HCT116 (cell line): ENCODE measurements around the gene POLR3C. TPM values are rescaled to one million over a fixed set of nuclear protein-coding genes. Genes with fewer than 3 reads are reported as not detected.

Experiments used
- ATAC-seq: fragments of 200-7000 bp; cut with Tn5 transposase; 2 replicates; pipeline ENCODE4 v1.9.1; 2020; ENCODE audit warnings: mild to moderate bottlenecking, moderate library complexity
- BruUV-seq: library from RNA; stranded (reverse); fragments of 400-500 nt; replicated peaks from 2 replicates; lab custom pipeline; 2021; lab: Mats Ljungman, UMichigan
- CTCF ChIA-PET: fragments of 300-600 bp; sonication (Branson Sonifier 250); formaldehyde crosslinking; loops from one replicate; lab custom pipeline; 2021; ENCODE audit warnings: antibody characterized with exemption; lab: Charles Lee
- POLR2A ChIA-PET: fragments of 300-600, 350-600 bp; sonication (Branson Sonifier 250); formaldehyde crosslinking; loops from one replicate; lab custom pipeline; 2021; ENCODE audit warnings: antibody characterized with exemption; lab: Charles Lee
- RAD21 ChIA-PET, 2 experiments: fragments of 300-600 bp; sonication (Branson Sonifier 250); formaldehyde crosslinking; loops; one replicate each; lab custom pipeline; 2023; ENCODE audit warnings: low total read pairs in 2 of 2; ENCODE audit not compliant: uncharacterized antibody in 2 of 2, unreplicated experiment in 2 of 2, low non-redundant PET in 1 of 2; lab: Charles Lee
- DNase-seq: peaks from one replicate; pipeline ENCODE4 v3.0.0-alpha.2; 2010; ENCODE audit warnings: low read depth, low spot score
- H2AFZ ChIP-seq: fragments of 200-600 bp; shearing (Covaris generic), sonication (generic); 2 replicates; pipeline ENCODE4 v1.6.1; 2017; ENCODE audit warnings: low read depth, mixed run types, mixed read lengths, antibody characterized with exemption, low read length; ENCODE audit not compliant: poor library complexity, severe bottlenecking
- H3K27ac ChIP-seq: 2 replicates; pipeline ENCODE4 v1.5.1; 2012; ENCODE audit warnings: low read depth, low read length
- H3K27me3 ChIP-seq: fragments of 200-600 bp; sonication (generic); 2 replicates; pipeline ENCODE4 v1.6.1; 2016; ENCODE audit warnings: mixed run types, low read length, mixed read lengths; ENCODE audit not compliant: insufficient read depth
- H3K36me3 ChIP-seq, 2 experiments: fragments of 200-500 bp in 1 of 2; fragments of 200-600 bp in 1 of 2; sonication (Bioruptor generic) in 1 of 2; sonication (generic) in 1 of 2; 2 replicates each; pipeline versions ENCODE4 v1.5.1 to v1.6.1; 2014 to 2016; ENCODE audit warnings: low read length in 2 of 2, inconsistent platforms in 1 of 2, mixed read lengths in 1 of 2, mixed run types in 1 of 2; ENCODE audit not compliant: insufficient read depth in 2 of 2, control insufficient read depth in 1 of 2
- H3K4me1 ChIP-seq, 2 experiments: fragments of 200-600 bp in 1 of 2; sonication (generic) in 1 of 2; 2 replicates each; pipeline versions ENCODE4 v1.5.1 to v1.6.1; 2012 to 2017; ENCODE audit warnings: low read length in 2 of 2, inconsistent platforms in 1 of 2, mild to moderate bottlenecking in 1 of 2, mixed read lengths in 1 of 2, mixed run types in 1 of 2, moderate library complexity in 1 of 2; ENCODE audit not compliant: insufficient read depth in 2 of 2, control insufficient read depth in 1 of 2
- H3K4me2 ChIP-seq: fragments of 200-600 bp; sonication (generic); 2 replicates; pipeline ENCODE4 v1.6.1; 2017; ENCODE audit warnings: mixed run types, low read length, mixed read lengths
- H3K4me3 ChIP-seq, 2 experiments: fragments of 200-600 bp in 1 of 2; sonication (generic) in 1 of 2; replicated peaks in 1 of 2; 2 replicates each; pipeline ENCODE4 v1.5.1; 2011 to 2016; ENCODE audit warnings: low read length in 2 of 2, control low read depth in 1 of 2, low read depth in 1 of 2, mild to moderate bottlenecking in 1 of 2, mixed read lengths in 1 of 2, mixed run types in 1 of 2
- H3K79me2 ChIP-seq: fragments of 200-600 bp; sonication (generic); 2 replicates; pipeline ENCODE4 v1.6.1; 2017; ENCODE audit warnings: mild to moderate bottlenecking, mixed run types, low read length, moderate library complexity, mixed read lengths; ENCODE audit not compliant: insufficient read depth
- H3K9ac ChIP-seq: fragments of 200-600 bp; sonication (generic); 2 replicates; pipeline ENCODE4 v1.6.1; 2016; ENCODE audit warnings: low read length, mixed read lengths
- H3K9me2 ChIP-seq: fragments of 200-600 bp; sonication (generic), shearing (Covaris generic); 2 replicates; pipeline ENCODE4 v1.6.1; 2017; ENCODE audit warnings: mixed run types, mild to moderate bottlenecking, moderate library complexity; ENCODE audit not compliant: insufficient read depth
- H3K9me3 ChIP-seq, 2 experiments: fragments of 200-500 bp in 1 of 2; fragments of 200-600 bp in 1 of 2; sonication (Bioruptor generic) in 1 of 2; sonication (generic) in 1 of 2; 2 replicates each; pipeline ENCODE4 v1.6.1; 2014 to 2017; ENCODE audit warnings: low read length in 2 of 2, mixed read lengths in 2 of 2, inconsistent platforms in 1 of 2, low read depth in 1 of 2, mild to moderate bottlenecking in 1 of 2, mixed run types in 1 of 2, moderate library complexity in 1 of 2; ENCODE audit not compliant: control insufficient read depth in 1 of 2, insufficient read depth in 1 of 2
- H4K20me1 ChIP-seq: fragments of 200-600 bp; sonication (generic), shearing (Covaris generic); 2 replicates; pipeline ENCODE4 v1.6.1; 2017; ENCODE audit warnings: mixed run types, mild to moderate bottlenecking, moderate library complexity; ENCODE audit not compliant: insufficient read depth
- EGR1 ChIP-seq: IDR thresholded peaks from 2 replicates; pipeline ENCODE4 v1.6.1; 2012; ENCODE audit warnings: low read depth
- EZH2phosphoT487 ChIP-seq: fragments of 200-600 bp; IDR thresholded peaks from 2 replicates; pipeline ENCODE4 v1.6.1; 2018; ENCODE audit warnings: antibody characterized with exemption, borderline replicate concordance
- FOSL1 ChIP-seq: IDR thresholded peaks from 2 replicates; pipeline ENCODE4 v1.6.1; 2012; ENCODE audit warnings: low read depth
- RAD21 ChIP-seq: IDR thresholded peaks from 2 replicates; pipeline ENCODE4 v1.6.1; 2012; ENCODE audit warnings: low read depth, mild to moderate bottlenecking
- SIN3A ChIP-seq: IDR thresholded peaks from 2 replicates; pipeline ENCODE4 v1.6.1; 2012; ENCODE audit warnings: low read depth
- SRF ChIP-seq: IDR thresholded peaks from 2 replicates; pipeline ENCODE4 v1.6.1; 2012; ENCODE audit warnings: low read depth
- TCF7L2 ChIP-seq: IDR thresholded peaks from 2 replicates; pipeline ENCODE4 v1.7.0; 2011; ENCODE audit warnings: borderline replicate concordance, inconsistent platforms; ENCODE audit not compliant: insufficient read depth, insufficient read length; ENCODE audit errors: extremely low read depth
- ZFX ChIP-seq: fragments of 450-650 bp; IDR thresholded peaks from 2 replicates; pipeline ENCODE4 v1.6.1; 2017
- intact Hi-C: fragments of 100-400 bp; cut with micrococcal nuclease; formaldehyde crosslinking; loops from 2 replicates; pipeline ENCODE4 v1.10.0; 2022
- total RNA-seq: library from RNA; stranded (reverse); gene quantifications from one replicate; pipeline ENCODE4 v1.2.1, GENCODE V29; 2021; ENCODE audit not compliant: unreplicated experiment
- TF ChIP-seq, protein P1 (sequence below): IDR thresholded peaks from 2 replicates; pipeline ENCODE4 v1.6.1; 2011; ENCODE audit warnings: mild to moderate bottlenecking, low read length, moderate library complexity; ENCODE audit not compliant: insufficient replicate concordance; ENCODE audit errors: extremely low read depth
- TF ChIP-seq, protein P2 (sequence below), 3 experiments: fragments of 200-600 bp in 1 of 3; sonication (generic) in 1 of 3; IDR thresholded peaks in 2 of 3; conservative IDR thresholded peaks in 1 of 3; 2 replicates each; pipeline ENCODE4 v1.5.1; 2012 to 2017; ENCODE audit warnings: low read depth in 2 of 3, low read length in 2 of 3, antibody characterized with exemption in 1 of 3, borderline replicate concordance in 1 of 3, control low read depth in 1 of 3, mild to moderate bottlenecking in 1 of 3, mixed read lengths in 1 of 3, mixed run types in 1 of 3, moderate library complexity in 1 of 3; ENCODE audit not compliant: insufficient read depth in 1 of 3
- TF ChIP-seq, protein P3 (sequence below): IDR thresholded peaks from 2 replicates; pipeline ENCODE4 v1.6.1; 2012; ENCODE audit warnings: low read depth
- TF ChIP-seq, protein P4 (sequence below): IDR thresholded peaks from 2 replicates; pipeline ENCODE4 v1.6.1; 2012

Gene POLR3C
- total RNA-seq, 1 experiment from 2014 or later = 25.4 TPM

DNA sequence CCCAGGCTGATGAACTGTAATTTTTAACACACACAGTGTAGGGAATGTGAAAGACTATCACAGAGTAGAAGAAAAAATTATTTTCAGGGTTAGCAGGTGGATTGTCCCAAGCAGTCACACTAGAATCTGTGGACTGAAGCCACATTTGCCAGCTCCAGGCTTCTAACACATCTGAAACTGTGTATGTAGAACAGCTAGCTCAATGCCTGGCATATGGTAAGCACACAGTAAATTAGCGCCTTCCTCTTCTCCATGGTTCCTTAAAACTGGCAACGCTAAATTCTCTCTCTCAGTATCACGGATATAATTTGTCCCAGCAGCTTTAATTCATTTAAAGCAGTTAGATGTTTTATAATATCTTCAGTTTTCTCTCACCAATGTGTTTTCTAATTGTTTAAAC is 19.0 kb downstream of the POLR3C start:
- no peak overlapping the region for H2AFZ ChIP-seq
- H3K4me2 ChIP-seq = no peak overlapping the region
- no peak overlapping the region for H3K9ac ChIP-seq
- peaks cover 27 to 34% of the 10 kb centered on the region in 2 experiments for H3K36me3 ChIP-seq
- H3K79me2 ChIP-seq = no peaks in the 10 kb centered on the region
- TF ChIP-seq EGR1 = no peak
- TF ChIP-seq, protein P1, sequence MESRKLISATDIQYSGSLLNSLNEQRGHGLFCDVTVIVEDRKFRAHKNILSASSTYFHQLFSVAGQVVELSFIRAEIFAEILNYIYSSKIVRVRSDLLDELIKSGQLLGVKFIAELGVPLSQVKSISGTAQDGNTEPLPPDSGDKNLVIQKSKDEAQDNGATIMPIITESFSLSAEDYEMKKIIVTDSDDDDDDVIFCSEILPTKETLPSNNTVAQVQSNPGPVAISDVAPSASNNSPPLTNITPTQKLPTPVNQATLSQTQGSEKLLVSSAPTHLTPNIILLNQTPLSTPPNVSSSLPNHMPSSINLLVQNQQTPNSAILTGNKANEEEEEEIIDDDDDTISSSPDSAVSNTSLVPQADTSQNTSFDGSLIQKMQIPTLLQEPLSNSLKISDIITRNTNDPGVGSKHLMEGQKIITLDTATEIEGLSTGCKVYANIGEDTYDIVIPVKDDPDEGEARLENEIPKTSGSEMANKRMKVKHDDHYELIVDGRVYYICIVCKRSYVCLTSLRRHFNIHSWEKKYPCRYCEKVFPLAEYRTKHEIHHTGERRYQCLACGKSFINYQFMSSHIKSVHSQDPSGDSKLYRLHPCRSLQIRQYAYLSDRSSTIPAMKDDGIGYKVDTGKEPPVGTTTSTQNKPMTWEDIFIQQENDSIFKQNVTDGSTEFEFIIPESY = no peak
- no peak for TF ChIP-seq ZFX
- no peak for TF ChIP-seq FOSL1
- TF ChIP-seq, protein P2, sequence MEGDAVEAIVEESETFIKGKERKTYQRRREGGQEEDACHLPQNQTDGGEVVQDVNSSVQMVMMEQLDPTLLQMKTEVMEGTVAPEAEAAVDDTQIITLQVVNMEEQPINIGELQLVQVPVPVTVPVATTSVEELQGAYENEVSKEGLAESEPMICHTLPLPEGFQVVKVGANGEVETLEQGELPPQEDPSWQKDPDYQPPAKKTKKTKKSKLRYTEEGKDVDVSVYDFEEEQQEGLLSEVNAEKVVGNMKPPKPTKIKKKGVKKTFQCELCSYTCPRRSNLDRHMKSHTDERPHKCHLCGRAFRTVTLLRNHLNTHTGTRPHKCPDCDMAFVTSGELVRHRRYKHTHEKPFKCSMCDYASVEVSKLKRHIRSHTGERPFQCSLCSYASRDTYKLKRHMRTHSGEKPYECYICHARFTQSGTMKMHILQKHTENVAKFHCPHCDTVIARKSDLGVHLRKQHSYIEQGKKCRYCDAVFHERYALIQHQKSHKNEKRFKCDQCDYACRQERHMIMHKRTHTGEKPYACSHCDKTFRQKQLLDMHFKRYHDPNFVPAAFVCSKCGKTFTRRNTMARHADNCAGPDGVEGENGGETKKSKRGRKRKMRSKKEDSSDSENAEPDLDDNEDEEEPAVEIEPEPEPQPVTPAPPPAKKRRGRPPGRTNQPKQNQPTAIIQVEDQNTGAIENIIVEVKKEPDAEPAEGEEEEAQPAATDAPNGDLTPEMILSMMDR (IDR thresholded peaks at IDR 0.05 in 2 of 3, conservative IDR thresholded peaks at IDR 0.05 in 1 of 3; ENCODE audit: borderline replicate concordance in 1 of 3, insufficient read depth in 1 of 3, low read depth in 2 of 3, low read length in 2 of 3) = no peak
- no peak for TF ChIP-seq EZH2phosphoT487
- TF ChIP-seq, protein P3, sequence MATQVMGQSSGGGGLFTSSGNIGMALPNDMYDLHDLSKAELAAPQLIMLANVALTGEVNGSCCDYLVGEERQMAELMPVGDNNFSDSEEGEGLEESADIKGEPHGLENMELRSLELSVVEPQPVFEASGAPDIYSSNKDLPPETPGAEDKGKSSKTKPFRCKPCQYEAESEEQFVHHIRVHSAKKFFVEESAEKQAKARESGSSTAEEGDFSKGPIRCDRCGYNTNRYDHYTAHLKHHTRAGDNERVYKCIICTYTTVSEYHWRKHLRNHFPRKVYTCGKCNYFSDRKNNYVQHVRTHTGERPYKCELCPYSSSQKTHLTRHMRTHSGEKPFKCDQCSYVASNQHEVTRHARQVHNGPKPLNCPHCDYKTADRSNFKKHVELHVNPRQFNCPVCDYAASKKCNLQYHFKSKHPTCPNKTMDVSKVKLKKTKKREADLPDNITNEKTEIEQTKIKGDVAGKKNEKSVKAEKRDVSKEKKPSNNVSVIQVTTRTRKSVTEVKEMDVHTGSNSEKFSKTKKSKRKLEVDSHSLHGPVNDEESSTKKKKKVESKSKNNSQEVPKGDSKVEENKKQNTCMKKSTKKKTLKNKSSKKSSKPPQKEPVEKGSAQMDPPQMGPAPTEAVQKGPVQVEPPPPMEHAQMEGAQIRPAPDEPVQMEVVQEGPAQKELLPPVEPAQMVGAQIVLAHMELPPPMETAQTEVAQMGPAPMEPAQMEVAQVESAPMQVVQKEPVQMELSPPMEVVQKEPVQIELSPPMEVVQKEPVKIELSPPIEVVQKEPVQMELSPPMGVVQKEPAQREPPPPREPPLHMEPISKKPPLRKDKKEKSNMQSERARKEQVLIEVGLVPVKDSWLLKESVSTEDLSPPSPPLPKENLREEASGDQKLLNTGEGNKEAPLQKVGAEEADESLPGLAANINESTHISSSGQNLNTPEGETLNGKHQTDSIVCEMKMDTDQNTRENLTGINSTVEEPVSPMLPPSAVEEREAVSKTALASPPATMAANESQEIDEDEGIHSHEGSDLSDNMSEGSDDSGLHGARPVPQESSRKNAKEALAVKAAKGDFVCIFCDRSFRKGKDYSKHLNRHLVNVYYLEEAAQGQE = no peak
- no peak for TF ChIP-seq SRF
- TF ChIP-seq, protein P4, sequence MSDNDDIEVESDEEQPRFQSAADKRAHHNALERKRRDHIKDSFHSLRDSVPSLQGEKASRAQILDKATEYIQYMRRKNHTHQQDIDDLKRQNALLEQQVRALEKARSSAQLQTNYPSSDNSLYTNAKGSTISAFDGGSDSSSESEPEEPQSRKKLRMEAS = no peak
- no peak for TF ChIP-seq SIN3A
- no peak for TF ChIP-seq RAD21
- TF ChIP-seq TCF7L2 = no peak
- no peaks in the 10 kb centered on the region for H4K20me1 ChIP-seq
- H3K27ac ChIP-seq = no peak overlapping the region
- peaks cover 4 to 14% of the 10 kb centered on the region in 2 experiments for H3K4me1 ChIP-seq
- ATAC-seq (no peak), DNase-seq (no peak)
- ChIA-PET CTCF (interaction anchor here (0.6 to 7.6 kb wide), 5 partner anchors 8 to 169 kb away, joined by 3 to 87 read pairs (median 3); partner anchors contain the start of gene PIAS3), POLR2A (interaction anchor here (0.9 kb wide), 1 partner anchor 16 kb away, joined by 3 read pairs; the partner anchor contains the start of gene PIAS3), RAD21 (interaction anchor here in 1 of 2 experiments (0.6 kb wide), 1 partner anchor 9 kb away, joined by 4 read pairs; no protein-coding TSS in a partner anchor)
- H3K4me3 ChIP-seq = no peak overlapping the region
- no peaks in the 10 kb centered on the region for H3K27me3 ChIP-seq
- H3K9me2 ChIP-seq = no peaks in the 10 kb centered on the region
- no peaks in the 10 kb centered on the region for H3K9me3 ChIP-seq
- no TSS peak for BruUV-seq
- intact Hi-C loops = no loop called here
